Measurements from ENCODE around the gene WIPF1. TPM values are rescaled to one million over a fixed set of nuclear protein-coding genes. Genes with fewer than 3 reads are reported as not detected.

WIPF1 gene
- polyA plus RNA-seq, 1 of the 3 experiments (the other 2 are of a cell fraction) = 56.7 TPM

DNA sequence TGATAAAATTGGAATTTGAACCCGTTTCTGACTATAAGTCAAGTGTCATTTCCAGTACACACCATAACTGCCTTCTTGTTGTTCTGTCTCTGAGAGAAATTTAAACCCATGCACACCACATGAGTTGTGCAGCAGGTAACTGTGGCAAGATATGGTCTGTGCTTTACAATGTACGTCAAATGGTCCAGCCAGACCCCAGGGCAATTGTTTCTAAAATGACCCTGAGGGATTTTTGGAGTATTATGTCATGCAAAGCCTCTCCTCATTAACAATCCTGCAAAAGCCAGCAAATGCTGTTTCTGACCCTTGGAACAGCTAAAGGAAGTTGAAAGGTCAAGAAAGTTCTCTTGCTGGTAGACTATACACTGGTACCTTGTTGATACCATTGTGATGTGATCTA lies 47.7 kb upstream of the WIPF1 start:
- Histone ChIP-seq H3K9me2 (no peaks in the 10 kb centered on the region), H3K4me2 (no peak overlapping the region), H3K4me3 (ENCODE audit: low read depth in 2 of 2, low read length in 1 of 2) (no peak overlapping the region), H3F3A (replicated peaks; ENCODE audit: insufficient read depth) (no peaks in the 10 kb centered on the region), H3K9ac (no peak overlapping the region), H3K4me1 (ENCODE audit: control insufficient read depth in 1 of 2, insufficient read depth in 2 of 2, low read depth in 1 of 2, low read length in 1 of 2) (no peaks in the 10 kb centered on the region; a peak in 1 of 4 replicates), H2AFZ (ENCODE audit: low read depth) (no peak overlapping the region), H3K9me3 (peaks cover 5% of the 10 kb centered on the region; the same call in 1 of the 2 replicates), H4K20me1 (ENCODE audit: insufficient read depth) (no peaks in the 10 kb centered on the region), H3K79me2 (ENCODE audit: insufficient read depth) (peaks cover 87% of the 10 kb centered on the region), H3K27me3 (ENCODE audit: insufficient read depth) (no peaks in the 10 kb centered on the region), H3K36me3 (replicated peaks in 1 of 2; ENCODE audit: control insufficient read depth in 1 of 2, insufficient read depth in 2 of 2, low read length in 1 of 2) (peaks cover 18 to 28% of the 10 kb centered on the region in 2 experiments), H3K27ac (ENCODE audit: low read depth in 2 of 2, low read length in 1 of 2) (no peak overlapping the region)
- WGBS (ENCODE audit: low lambda C conversion rate) = 96% methylated on average over 2 of the region's 2 CpGs
- POLR2A ChIA-PET = no interaction called here
- TF ChIP-seq, protein P1, sequence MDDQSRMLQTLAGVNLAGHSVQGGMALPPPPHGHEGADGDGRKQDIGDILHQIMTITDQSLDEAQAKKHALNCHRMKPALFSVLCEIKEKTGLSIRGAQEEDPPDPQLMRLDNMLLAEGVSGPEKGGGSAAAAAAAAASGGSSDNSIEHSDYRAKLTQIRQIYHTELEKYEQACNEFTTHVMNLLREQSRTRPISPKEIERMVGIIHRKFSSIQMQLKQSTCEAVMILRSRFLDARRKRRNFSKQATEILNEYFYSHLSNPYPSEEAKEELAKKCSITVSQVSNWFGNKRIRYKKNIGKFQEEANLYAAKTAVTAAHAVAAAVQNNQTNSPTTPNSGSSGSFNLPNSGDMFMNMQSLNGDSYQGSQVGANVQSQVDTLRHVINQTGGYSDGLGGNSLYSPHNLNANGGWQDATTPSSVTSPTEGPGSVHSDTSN (IDR thresholded peaks at IDR 0.05) = no peak
- TF ChIP-seq EZH2phosphoT487 (IDR thresholded peaks at IDR 0.05; ENCODE audit: borderline replicate concordance, low read depth) (no peak), RFX5 (IDR thresholded peaks at IDR 0.05; ENCODE audit: low read length) (no peak), MEF2A (IDR thresholded peaks at IDR 0.05; ENCODE audit: borderline replicate concordance, low read depth) (no peak), GATA2 (CRISPR knock-in tag; IDR thresholded peaks at IDR 0.05) (no peak), SIN3A (IDR thresholded peaks at IDR 0.05; ENCODE audit: borderline replicate concordance, low read depth, low read length) (no peak), RXRA (IDR thresholded peaks at IDR 0.05; ENCODE audit: borderline replicate concordance, low read depth) (no peak), GABPA (IDR thresholded peaks at IDR 0.05; ENCODE audit: low read depth) (no peak)
- TF ChIP-seq, protein P2, sequence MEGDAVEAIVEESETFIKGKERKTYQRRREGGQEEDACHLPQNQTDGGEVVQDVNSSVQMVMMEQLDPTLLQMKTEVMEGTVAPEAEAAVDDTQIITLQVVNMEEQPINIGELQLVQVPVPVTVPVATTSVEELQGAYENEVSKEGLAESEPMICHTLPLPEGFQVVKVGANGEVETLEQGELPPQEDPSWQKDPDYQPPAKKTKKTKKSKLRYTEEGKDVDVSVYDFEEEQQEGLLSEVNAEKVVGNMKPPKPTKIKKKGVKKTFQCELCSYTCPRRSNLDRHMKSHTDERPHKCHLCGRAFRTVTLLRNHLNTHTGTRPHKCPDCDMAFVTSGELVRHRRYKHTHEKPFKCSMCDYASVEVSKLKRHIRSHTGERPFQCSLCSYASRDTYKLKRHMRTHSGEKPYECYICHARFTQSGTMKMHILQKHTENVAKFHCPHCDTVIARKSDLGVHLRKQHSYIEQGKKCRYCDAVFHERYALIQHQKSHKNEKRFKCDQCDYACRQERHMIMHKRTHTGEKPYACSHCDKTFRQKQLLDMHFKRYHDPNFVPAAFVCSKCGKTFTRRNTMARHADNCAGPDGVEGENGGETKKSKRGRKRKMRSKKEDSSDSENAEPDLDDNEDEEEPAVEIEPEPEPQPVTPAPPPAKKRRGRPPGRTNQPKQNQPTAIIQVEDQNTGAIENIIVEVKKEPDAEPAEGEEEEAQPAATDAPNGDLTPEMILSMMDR (IDR thresholded peaks at IDR 0.05) = no peak
- TF ChIP-seq, protein P3, sequence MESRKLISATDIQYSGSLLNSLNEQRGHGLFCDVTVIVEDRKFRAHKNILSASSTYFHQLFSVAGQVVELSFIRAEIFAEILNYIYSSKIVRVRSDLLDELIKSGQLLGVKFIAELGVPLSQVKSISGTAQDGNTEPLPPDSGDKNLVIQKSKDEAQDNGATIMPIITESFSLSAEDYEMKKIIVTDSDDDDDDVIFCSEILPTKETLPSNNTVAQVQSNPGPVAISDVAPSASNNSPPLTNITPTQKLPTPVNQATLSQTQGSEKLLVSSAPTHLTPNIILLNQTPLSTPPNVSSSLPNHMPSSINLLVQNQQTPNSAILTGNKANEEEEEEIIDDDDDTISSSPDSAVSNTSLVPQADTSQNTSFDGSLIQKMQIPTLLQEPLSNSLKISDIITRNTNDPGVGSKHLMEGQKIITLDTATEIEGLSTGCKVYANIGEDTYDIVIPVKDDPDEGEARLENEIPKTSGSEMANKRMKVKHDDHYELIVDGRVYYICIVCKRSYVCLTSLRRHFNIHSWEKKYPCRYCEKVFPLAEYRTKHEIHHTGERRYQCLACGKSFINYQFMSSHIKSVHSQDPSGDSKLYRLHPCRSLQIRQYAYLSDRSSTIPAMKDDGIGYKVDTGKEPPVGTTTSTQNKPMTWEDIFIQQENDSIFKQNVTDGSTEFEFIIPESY (IDR thresholded peaks at IDR 0.05; ENCODE audit: borderline replicate concordance, low read depth) = no peak
- TF ChIP-seq, protein P4, sequence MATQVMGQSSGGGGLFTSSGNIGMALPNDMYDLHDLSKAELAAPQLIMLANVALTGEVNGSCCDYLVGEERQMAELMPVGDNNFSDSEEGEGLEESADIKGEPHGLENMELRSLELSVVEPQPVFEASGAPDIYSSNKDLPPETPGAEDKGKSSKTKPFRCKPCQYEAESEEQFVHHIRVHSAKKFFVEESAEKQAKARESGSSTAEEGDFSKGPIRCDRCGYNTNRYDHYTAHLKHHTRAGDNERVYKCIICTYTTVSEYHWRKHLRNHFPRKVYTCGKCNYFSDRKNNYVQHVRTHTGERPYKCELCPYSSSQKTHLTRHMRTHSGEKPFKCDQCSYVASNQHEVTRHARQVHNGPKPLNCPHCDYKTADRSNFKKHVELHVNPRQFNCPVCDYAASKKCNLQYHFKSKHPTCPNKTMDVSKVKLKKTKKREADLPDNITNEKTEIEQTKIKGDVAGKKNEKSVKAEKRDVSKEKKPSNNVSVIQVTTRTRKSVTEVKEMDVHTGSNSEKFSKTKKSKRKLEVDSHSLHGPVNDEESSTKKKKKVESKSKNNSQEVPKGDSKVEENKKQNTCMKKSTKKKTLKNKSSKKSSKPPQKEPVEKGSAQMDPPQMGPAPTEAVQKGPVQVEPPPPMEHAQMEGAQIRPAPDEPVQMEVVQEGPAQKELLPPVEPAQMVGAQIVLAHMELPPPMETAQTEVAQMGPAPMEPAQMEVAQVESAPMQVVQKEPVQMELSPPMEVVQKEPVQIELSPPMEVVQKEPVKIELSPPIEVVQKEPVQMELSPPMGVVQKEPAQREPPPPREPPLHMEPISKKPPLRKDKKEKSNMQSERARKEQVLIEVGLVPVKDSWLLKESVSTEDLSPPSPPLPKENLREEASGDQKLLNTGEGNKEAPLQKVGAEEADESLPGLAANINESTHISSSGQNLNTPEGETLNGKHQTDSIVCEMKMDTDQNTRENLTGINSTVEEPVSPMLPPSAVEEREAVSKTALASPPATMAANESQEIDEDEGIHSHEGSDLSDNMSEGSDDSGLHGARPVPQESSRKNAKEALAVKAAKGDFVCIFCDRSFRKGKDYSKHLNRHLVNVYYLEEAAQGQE (IDR thresholded peaks at IDR 0.05; ENCODE audit: low read depth, low read length) = no peak
- TF ChIP-seq, protein P5, sequence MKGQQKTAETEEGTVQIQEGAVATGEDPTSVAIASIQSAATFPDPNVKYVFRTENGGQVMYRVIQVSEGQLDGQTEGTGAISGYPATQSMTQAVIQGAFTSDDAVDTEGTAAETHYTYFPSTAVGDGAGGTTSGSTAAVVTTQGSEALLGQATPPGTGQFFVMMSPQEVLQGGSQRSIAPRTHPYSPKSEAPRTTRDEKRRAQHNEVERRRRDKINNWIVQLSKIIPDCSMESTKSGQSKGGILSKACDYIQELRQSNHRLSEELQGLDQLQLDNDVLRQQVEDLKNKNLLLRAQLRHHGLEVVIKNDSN (IDR thresholded peaks at IDR 0.05; ENCODE audit: borderline replicate concordance, low read depth) = no peak
- CTCF ChIA-PET = interaction anchor here (1.2 kb wide), 1 partner anchor 43 kb away, joined by 3 read pairs; no protein-coding TSS in a partner anchor
- DNase-seq = no peak
